HG03039 (cell line): ENCODE results near the gene FUT1.
"Not testable (repeated sequence)": the region's sequence is repeated elsewhere in the genome, so short reads cannot be mapped to it uniquely, and the experiment has no call there.

Experiments
- ATAC-seq: cut with Tn5 transposase; IDR thresholded peaks from one replicate; pipeline ENCODE4 v1.9.1; 2021; ENCODE audit warnings: mild to moderate bottlenecking, moderate library complexity; ENCODE audit not compliant: unreplicated experiment

Gene FUT1

DNA sequence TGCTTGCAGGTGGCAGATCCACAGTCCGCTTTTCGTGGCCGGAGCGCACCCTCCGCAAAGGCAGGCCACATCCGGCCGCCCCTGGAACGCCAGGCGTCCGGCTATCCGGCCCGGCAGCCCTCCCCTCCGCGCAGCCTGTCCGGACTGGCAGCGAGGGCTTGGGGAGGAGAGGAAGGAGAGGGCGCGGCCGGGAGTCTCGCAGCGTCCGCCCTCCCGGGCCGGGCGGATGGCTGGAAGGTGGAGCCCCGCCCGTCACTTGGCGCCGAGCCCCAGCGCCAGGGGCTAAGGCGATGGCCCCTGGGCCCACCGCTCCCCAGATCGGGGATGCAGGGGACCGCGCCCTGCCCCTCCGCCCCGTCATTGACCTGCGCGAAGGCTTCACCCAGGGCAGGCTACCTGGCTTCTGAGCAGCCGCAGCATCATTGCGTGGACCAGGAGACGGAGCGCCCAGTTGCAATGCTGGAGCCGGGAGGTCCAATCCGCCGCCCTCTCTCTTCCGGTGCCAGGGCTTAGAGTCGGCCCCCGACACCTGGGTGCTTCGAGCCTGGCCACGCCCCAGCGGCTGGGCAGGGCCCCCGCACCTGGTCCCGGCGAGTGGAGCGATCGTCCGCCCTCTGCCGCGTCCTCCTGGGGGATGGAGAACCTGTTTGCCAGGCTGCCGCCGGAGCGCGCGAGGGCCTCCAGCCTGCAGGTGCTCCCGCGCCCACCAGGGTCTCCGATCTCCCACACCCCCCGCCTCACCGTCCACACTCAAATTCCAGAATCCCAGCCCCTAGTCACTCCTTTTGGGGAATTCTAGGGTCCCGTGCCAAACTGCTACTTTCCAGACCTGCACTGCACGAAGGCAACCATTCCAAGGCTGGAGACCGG is at the start of gene FUT1:
Gene FUT1, minus strand, starts transcription at position 146 of the 870 bp plus-strand sequence. CDS start 1,360 bp downstream, outside the sequence.
- no peak for ATAC-seq

DNA sequence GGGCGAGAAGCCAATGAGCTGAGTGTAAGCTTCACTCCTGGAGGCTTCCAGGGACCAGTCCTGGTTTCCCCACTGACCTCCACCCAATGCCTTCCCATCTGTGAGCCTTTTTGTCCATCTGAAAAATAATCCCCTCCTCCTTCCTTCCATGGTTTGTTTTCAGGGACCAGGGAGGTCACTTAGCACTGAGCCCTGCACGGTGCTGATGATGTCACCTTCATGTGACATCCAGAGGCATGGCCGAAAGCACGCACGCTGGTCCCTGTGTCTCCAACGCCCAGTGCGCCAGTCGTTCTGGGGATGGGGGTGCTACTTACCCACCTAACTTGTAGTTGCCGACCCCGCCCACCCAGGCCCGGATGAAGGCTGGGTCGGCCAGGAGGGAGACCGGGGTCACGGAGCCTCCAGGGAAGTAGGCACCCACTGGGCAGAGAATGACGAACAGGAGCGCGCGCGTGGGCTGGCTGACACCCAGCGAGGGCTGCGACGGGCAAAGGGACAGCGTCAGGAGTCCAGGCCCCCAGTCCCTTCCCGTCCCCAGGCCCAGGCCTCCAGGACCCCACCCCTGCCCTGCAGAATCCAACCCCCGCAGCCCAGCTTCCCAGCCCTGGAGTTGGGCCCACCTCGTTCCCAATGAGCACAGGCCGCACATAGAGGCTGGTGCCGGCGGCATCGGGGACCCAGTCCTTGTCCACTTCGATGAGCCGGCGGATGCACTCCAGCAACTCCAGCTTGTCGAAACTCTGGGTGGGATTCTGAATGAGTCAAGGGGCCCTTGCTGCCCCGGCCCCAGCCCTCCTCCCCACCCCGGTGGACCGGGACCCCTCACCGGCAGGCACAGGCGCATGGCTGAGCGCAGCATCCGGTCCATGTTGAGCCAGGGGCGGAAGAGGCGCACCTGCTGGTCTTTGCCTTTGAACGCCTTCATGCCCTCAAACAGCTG is 47.2 kb upstream of the FUT1 start:
- no peak for ATAC-seq

DNA sequence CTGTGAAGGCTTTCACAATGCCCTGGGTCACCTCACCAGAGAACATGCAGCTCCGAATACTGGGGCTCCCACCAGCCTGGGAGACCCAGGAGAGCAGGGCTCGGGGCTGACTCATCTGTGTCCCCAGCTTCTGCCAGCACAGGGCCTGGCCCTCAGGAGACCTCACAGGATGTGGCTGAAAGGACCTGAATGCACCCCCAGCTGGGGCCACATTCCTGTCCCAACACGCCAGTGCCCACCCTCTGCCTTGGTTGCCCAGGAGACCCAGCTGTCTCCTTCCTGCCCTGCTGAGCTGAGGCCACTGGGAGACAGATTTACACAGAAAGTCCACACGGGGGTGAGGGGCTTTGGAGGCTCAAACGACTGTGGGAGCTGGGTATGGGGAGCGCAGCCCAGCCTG is 46.5 kb upstream of the FUT1 start:
- ATAC-seq: no peak

DNA sequence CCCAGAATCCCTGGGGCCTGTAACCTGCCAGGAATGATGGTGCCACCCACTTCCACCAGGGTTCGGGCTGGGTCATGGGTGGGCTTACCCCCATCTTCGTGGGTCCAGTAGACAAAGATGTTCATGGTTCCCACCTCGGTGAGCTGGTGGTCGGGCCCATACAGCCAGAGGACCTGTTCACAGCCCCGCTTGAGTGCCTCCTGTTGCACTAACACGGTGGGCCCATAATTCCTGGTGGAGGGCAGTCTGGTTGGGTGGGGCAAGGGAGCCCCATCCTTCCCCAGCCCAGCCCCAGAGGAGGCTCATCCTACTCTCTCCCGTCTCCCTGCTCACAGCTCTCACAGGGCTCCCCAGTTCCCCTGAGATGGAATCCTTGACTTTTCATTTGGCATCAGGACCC is 44.7 kb upstream of the FUT1 start:
- no peak for ATAC-seq

DNA sequence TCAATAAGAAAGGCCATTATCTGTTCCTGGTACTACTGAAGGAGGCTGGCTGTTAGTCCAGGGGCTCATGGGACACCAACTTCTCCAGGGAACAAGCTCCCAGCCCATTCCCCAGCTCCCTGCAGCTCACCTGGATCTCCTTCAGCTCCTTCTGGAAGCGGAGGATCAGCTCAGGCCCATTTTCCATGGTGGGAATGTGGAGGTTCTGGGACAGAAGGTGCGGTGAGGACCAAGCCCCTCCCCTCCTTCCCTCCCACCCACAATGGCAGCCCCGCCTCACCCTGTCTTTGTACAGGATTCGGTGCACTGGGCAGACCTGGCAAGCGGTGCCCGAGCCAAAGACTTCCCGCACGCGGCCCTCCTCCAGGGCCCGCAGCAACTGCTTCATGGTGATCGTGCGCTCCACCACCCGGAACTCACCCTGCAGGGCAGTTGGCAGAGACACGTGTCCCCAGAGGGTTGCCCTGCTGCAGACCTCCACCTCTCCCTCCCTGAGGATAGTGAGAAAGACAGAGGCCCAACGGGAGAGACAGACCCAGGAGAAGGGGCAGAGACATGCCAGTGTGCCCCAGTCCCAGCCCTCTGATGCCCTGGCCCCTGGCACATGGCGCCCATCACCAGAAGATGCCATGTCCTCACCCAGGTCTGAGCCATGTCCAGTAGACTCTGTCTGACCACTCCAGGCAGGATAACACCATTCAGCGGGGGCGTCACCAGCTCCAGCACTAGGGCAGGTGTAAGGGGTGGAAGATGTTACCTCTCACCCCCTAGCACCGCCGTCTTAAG is 44.0 kb upstream of the FUT1 start:
- ATAC-seq: no peak

DNA sequence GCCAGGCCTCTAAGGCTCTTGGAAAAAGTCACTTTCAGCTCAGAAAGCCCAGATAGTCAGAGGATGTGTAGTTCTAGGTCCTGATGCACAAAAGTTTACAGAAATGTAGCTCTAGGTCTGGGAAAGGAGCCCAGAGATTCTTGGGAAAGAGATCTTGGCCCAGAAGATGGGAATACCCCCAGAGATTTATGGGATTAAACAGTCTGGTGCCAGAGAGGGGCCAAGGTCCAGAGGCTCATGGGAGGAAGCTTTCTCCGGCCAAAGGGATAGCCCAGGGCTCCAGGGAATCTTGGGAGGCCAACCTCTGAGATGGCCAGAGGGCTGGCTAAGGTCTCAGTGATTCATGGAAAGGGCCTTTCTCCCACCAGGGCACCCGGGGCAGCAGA is 43.2 kb upstream of the FUT1 start:
- no peak for ATAC-seq

DNA sequence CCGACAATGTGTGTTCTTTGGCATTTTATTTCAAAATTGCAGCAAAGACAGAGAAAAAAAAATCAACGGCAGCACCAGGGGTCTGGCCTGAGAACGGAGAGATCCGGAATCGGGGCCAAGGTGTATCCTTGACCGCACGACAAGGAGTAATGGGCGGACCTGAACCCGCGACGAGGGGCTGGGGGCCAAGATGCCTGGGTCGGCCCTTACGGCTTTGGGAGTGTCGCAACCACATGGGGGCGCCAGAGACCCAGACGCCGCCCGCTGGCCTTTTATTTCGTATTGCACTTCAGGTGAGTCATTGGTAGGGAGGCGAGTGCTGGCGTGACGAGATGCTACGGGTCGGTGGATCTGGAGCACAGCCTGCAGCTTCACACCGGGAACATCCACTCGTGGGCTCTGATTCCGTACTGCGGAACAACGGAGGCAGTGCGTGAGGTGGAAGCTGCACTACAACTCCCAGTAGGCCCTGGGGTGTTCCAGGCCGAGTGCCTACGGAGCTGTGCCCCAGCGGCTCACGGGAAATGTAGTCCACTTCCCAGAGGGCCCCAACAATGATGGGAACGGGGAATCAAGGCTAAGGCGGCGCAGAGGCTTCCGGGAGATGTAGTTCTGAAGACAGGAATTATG is 42.7 kb upstream of the FUT1 start:
- peak; percentile 59 for ATAC-seq

DNA sequence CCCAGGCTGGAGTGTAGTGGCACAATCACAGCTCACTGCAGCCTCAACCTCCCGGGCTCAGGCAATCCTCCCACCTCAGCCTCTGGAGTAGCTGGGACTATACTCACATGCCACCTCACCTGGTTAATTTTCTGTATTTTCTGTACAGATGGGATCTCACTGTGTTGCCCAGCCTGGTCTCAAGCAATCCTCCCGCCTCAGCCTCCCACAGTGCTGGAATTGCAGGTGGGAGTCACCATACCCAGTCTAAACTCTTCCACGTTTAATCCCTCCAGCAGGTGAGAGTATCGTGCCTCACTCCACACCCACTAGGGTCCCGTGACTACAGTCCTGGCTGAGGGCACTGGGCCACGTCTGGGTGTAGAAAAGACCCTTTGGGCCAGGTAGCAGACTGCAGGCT is 41.9 kb upstream of the FUT1 start:
- ATAC-seq: no peak

DNA sequence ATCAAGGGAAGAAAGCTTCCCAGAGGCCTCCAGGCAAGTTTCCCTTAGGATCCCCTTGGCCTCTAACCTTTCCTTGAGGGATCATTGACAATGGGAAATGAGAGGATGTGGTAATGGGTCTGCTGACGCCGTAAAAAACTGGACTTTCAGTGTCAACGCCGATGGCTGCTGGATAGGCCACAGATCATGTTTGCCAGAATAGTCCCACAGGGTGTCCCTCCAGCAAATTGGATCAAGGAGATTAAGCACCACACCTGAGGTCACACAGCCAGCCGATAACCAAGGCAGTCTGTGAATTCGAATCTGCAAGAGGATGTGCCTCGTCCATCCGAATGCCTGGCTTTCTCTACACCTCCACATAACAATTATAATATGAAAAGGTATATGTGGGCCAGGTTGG is 40.8 kb upstream of the FUT1 start:
- no peak for ATAC-seq

DNA sequence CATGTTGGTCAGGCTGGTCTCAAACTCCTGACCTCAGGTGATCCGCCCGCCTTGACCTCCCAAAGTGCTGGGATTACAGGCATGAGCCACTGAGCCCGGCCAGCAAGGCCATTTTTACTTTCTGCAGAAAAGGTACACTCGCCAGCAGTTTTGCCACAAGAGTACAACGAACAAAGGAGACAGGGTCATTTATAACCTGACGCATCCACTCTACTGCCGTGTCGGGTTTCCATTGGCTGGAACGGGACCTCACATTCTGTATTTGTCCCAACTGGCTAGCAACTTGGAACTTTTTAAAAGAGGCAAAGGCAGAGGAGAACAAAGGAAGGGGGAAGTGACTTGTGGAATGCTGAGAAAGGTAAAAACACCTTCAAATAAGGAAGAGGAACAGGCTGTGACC is 34.9 kb upstream of the FUT1 start:
- ATAC-seq: not testable (repeated sequence)

DNA sequence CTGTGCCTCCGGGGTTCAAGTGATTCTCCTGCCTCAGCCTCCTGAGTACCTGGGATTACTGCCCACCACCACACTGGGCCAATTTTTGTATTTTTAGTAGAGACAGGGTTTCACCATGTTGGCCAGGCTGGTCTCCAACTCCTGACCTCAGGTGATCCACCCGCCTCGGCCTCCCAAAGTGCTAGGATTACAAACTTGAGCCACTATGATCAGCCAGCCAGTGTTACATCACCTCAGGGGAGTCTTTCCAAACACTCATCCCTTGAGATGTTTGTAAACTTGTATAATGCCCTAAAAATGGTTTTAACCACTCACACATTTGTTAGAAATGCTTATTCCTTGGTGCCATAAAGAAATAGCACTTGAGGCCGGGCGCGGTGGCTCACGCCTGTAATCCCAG is 34.0 kb upstream of the FUT1 start:
- not testable (repeated sequence) for ATAC-seq

DNA sequence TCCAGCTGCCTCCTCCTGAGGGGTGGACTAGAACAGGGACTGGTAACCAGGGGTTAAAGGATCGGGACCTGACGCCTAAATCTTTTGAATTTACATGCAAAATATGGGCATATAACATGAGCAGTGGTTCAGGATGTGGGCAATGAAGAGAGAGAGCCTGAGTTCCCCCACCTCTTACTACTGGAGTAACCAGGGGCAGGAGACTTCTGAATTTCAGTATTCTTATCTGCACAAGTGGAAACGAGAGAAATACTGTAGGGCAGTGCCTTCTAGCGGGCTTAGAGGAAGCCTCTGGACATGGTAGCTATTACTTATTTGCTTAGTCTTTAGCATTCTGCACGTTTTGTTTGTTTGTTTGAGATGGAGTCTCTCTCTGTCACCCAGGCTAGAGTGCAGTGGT is 32.1 kb upstream of the FUT1 start:
- ATAC-seq: no peak

DNA sequence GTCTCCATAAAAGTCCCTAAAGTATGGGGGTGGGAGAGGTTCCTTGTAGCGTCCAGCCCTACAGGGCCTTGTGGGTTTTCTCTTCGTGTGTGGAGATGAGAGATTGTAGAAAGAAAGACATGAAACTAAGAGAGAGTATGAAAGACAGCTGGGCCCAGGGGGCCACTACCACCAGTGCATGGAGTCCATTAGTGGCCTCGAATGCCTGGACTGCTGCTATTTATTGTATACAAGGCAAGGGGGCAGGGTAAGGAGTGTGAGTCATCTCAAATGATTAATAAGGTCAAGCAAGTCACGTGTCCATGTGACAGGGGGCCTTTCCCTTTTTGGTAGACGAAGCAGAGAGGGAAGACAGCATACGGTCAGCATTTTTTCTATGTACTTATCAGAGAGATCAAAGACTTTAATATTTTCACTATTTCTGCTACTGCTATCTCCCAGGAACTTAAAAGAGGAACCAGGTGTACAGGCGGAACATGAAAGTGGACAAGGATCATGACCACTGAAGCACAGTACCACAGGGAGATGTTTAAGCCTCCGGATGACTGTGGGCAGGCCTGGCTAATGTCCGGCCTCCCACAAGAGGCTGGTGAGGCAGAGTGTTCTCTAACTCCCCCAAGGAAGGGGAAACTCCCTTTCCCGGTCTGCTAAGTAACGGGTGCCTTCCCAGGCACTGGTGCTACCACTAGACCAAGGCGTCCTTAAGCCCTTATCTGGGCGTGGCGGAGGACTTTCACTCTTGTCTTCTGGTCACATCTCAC is 28.4 kb upstream of the FUT1 start:
- no peak for ATAC-seq

DNA sequence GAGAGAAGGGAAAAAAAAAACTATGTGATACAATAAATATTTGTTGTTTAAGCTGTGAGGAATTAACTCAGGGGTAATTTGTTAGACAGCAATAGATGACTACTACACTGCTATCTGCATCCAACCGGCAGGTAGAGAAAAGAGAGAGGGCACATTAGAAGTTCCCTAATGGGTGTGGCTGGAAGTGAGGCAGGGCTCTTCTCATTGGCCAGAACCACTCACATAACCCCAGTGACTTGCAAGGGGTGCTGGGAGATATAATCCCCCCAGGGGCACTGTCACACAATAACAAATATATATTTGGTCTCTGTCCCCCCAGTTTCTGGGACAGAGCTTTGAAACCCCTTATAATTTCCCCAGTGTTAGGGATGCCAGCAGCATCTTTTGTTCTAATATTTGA is 27.2 kb upstream of the FUT1 start:
- no peak for ATAC-seq

DNA sequence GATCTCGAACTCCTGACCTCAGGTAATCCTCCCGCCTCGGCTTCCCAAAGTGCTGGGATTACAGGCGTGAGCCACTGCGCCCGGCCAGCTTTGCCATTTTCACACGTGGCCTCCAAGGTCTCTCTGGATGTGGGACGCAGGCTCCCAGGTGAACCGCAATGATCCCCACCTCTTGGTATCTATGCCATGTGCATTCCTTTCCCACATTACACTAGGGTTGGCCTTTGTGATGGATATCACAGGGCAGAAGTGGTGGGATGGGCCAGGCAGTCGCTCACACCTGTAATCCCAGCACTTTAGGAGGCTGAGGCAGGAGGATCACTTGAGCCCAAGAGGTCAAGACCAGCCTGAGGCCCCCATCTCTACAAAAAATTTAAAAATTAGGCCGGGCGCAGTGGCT is 25.3 kb upstream of the FUT1 start:
- ATAC-seq: no peak

DNA sequence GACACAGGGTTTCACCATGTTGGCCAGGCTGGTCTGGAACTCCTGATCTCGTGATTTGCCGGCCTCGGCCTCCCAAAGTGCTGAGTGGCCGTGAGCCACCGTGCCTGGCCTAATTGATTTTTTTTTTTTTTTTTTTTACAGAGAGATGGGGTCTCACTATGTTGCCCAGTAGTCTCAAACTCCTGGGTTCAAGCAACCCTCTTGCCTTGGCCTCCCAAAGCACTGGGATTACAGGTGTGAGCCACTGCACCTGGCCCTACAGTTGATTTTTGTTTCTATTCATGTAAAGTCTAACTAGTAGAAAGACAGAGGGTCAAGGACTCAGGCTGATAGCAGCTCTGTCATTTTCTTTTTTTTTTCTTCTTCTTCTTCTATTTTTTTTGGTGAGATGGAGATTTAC is 24.7 kb upstream of the FUT1 start:
- ATAC-seq: no peak

DNA sequence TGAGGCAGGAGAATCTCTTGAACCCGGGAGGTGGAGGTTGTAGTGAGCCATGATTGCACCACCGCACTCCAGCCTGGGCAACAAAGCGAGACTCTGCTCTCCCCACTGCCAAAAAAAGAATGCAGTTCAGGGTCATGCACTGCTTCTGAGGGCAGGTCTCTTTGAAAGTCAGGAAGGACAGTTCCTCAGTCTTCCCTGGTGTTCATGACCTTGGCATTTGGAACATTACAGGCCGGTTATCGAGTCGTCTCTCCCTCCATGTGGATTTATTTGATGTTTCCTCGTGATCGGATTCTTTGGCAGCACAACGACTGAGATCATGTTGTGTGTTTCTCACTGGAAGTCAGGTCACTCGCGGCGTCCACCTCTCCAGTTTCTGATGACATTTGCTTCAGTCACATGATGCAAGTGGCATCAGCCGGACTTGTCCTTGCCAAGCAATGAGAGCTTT is 20.1 kb upstream of the FUT1 start:
- no peak for ATAC-seq

DNA sequence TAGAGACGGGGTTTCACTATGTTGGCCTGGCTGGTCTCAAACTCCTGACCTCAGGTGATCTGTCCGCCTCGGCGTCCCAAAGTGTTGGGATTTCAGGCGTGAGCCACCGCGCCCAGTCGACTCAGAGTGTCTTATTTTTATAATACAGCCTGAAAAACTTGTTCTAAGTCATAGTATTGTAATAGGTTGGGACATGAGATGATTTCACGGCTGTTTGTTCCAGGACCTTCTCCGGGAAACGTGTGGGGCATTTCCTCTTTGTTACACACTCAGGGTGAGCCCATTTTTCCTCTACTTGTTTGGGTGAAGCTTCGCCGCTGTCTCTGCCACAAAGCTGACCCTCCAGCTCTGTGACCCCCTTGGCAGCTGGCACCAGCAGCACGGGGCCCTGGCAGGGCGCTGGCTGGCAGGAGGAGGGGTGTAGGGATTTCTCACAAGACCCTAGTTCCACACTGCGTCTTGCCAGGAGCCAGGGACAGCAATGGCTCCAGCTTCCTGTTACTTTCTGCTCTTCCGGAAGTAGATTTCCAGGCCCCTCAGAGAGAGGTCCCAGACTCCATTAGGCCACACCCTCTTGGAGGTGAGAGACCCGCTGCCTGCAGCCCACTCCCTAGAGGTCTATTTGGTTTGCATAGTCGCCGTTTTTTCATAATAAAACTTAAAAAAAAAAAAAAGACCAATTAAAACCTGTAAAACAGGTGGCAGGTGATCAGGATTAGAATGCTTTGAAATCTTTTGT is 18.5 kb upstream of the FUT1 start:
- no peak for ATAC-seq

DNA sequence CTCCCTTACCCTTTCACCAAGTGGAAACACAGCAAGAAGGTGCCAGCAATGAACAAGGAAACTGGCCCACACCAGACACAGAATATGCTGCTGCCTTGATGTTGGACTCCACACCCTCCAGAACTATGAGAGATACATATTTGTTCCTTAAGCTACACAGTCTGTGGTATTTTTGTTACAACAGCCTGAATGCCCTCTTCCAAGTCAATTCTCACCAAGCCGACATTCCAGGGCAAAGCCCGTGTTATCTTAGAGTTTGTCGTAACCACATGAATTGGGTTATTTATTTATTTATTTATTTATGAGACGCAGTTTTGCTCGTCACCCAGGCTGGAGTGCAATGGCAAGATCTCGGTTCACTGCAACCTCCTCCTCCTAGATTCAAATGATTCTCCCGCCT is 17.8 kb upstream of the FUT1 start:
- no peak for ATAC-seq
